GM15510 (cell line): ENCODE results near the gene TAAR5.

Experiments
- POLR2A ChIP-seq: IDR thresholded peaks from 3 replicates; pipeline ENCODE4 v1.6.1; 2011; ENCODE audit warnings: borderline replicate concordance; ENCODE audit not compliant: insufficient read length; ENCODE audit errors: extremely low read depth

TAAR5 gene

GRCh38 chr6:132589454-132589853 is at the start of gene TAAR5:
TAAR5 (minus strand) TSS chr6:132589741; CDS start chr6:132589686, 55 bp downstream.
- TF ChIP-seq POLR2A = no peak

- no peak for TF ChIP-seq POLR2A
These were observed 45.3 kb upstream of the TAAR5 start for GRCh38 chr6:132634796-132635195.

GRCh38 chr6:132633362-132633761 is 43.8 kb upstream of the TAAR5 start:
- TF ChIP-seq POLR2A = no peak

GRCh38 chr6:132624175-132624574 is 34.6 kb upstream of the TAAR5 start, which contains the start of gene TAAR2:
TAAR2 (minus strand) TSS chr6:132624275; CDS start chr6:132624275, 0 bp downstream.
- no peak for TF ChIP-seq POLR2A

GRCh38 chr6:132623106-132623845 is 33.7 kb upstream of the TAAR5 start:
- no peak for TF ChIP-seq POLR2A

- no peak for TF ChIP-seq POLR2A
These were observed 27.1 kb upstream of the TAAR5 start for GRCh38 chr6:132616677-132617076.

GRCh38 chr6:132614554-132614953 is 25.0 kb upstream of the TAAR5 start:
- TF ChIP-seq POLR2A = no peak

- TF ChIP-seq POLR2A = no peak
These were observed 23.0 kb upstream of the TAAR5 start for GRCh38 chr6:132612449-132613108.

GRCh38 chr6:132611616-132612015 is 22.1 kb upstream of the TAAR5 start:
- TF ChIP-seq POLR2A = no peak

GRCh38 chr6:132607544-132608233 is 18.1 kb upstream of the TAAR5 start:
- no peak for TF ChIP-seq POLR2A

GRCh38 chr6:132604635-132605152 is 15.2 kb upstream of the TAAR5 start:
- no peak for TF ChIP-seq POLR2A

- no peak for TF ChIP-seq POLR2A
These were observed 8.9 kb upstream of the TAAR5 start for GRCh38 chr6:132598473-132598872.

GRCh38 chr6:132596201-132596600 is 6.7 kb upstream of the TAAR5 start:
- no peak for TF ChIP-seq POLR2A

GRCh38 chr6:132592855-132593254 is 3.3 kb upstream of the TAAR5 start:
- TF ChIP-seq POLR2A = no peak

- no peak for TF ChIP-seq POLR2A
These were observed 821 bp upstream of the TAAR5 start for GRCh38 chr6:132590362-132590761.
